Upper lobe of left lung (tissue), 4 donors: ENCODE measurements around the gene DERA.

Experiments
- CTCF ChIP-seq, 6 experiments: fragments of 450-650 bp in 4 of 6; fragments of 200-600 bp in 2 of 6; sonication (generic) in 2 of 6; IDR thresholded peaks; one replicate each; pipeline ENCODE4 v1.5.1; 2016 to 2019; ENCODE audit warnings: antibody characterized with exemption in 6 of 6
- EP300 ChIP-seq, 4 donors: sonication (generic); formaldehyde crosslinking; IDR thresholded peaks; one replicate each; pipeline ENCODE4 v1.5.1; 2017; ENCODE audit warnings: antibody characterized with exemption in 4 of 4, control low read depth in 2 of 4

- no peak for TF ChIP-seq CTCF (IDR thresholded peaks at IDR 0.05)
- TF ChIP-seq EP300 (IDR thresholded peaks at IDR 0.05): no peak
These were observed 61.8 kb downstream of the DERA start for GRCh38 chr12:15972894-15973293.
